CD4-positive, alpha-beta T cell treated with Interleukin-1 beta for 1 hour (primary cell): ENCODE measurements around the gene DNASE2B.

Source experiments
- DNase-seq, 2 donors: peaks; one replicate each; pipeline ENCODE4 v3.0.0-alpha.2; 2020 to 2022

Gene DNASE2B

GRCh38 chr1:84376000-84376910 is 22.0 kb upstream of the DNASE2B start:
- no peak for DNase-seq

GRCh38 chr1:84377480-84378095 is 20.7 kb upstream of the DNASE2B start:
- no peak for DNase-seq

DNA sequence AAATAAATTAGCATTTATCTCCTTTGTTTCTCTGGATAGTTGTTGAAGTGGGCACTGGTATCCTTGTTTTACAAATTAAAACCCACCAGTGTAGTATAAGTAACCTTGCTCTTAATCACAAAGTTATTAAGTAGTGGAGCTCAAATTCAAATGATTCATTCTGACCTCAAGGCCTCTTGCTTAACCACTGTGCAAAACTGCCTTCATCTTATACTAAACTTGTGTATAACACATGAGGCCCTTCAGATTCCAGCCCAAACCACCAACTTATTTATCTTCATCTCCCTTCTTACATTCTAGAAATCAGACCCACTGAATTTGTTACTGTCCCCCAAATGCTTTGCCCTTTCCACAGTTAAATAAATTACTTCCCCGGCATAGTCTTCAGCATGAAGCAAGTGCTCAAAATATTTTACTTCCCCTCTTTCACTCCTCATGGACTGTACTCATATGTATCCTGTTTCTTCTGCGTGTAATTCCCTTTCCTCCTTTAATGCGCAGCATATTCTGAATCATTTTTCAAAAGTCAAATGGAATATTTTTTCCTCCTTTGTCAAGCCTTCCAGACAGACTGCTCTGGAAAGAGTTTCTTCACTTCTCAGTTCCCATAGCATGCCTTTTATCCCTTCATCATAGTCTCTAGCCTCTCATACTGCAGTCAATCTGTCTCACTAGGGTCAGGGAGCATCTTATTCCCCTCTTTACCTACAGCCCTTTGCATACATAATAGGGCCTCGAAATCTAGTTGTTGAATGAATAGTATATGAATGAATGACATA is 19.0 kb upstream of the DNASE2B start:
- no peak for DNase-seq

DNA sequence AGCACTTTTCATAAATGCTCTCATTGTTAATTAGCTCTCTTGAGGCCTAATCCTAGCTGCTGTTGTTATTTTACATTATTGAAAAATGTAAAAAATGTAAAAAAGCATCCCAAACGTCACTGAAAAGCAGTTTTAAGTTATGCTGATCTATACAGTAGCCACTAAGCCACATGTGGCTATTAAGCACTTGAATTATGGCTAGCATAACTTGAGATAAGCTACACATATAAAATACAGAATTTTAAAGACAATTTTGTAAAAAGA is 18.4 kb upstream of the DNASE2B start:
- DNase-seq, result no peak

- DNase-seq, result no peak
Observed at GRCh38 chr1:84382127-84382526, 16.2 kb upstream of the DNASE2B start.

GRCh38 chr1:84385347-84385746 is 12.9 kb upstream of the DNASE2B start:
- DNase-seq, result no peak

GRCh38 chr1:84386716-84387479 is 11.4 kb upstream of the DNASE2B start:
- no peak for DNase-seq

DNA sequence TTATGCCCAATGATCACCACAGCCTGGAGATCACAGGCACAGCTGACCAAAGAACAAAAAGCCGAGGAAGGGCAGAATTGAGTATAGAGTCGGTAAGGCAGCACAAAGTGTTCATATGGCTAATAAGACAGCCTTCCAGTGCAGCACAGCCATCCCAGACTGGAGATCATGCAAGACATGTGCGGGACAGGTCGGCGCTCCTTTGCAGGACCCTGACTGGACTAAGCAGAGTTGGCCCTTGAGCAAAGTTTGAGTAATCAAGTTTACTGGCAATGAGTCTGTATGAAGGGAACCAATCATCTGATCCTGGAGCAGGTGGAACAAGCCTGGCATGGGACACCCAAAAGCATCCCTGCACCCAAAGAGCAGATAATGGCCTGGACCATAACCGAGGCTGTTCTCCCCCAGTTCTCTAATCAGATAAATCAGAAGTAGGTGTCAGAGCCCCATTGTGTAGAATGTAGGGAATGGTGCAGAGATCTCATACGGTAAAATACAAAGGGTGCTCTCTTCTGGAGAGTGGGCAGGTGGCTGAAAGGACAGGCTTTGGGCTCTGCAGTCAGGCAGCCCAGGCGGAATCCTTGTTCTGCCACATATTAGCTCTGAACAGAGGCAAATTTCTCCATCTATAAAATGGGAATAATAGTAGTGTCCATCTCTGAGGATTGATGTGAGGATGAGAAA is 10.7 kb upstream of the DNASE2B start:
- DNase-seq, result no peak

DNA sequence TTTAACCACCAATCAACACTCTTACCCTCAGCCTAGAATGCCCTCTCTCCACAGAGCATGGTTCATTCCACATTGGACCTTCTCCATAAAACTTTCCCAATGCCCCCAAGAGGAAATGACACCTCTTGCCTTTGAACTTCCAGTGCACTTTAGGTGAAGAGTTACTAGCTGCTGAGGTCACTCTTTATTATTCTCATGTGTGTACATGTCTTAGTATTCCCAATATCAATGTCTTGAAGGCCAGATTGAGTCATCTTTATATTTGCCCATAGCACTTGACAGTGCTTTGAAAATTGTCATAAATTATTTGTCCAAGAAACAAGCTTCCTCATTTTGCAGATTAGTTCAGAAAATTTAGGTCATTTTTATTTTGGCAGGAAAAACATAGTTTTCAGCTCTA is 8.1 kb upstream of the DNASE2B start:
- no peak for DNase-seq

DNA sequence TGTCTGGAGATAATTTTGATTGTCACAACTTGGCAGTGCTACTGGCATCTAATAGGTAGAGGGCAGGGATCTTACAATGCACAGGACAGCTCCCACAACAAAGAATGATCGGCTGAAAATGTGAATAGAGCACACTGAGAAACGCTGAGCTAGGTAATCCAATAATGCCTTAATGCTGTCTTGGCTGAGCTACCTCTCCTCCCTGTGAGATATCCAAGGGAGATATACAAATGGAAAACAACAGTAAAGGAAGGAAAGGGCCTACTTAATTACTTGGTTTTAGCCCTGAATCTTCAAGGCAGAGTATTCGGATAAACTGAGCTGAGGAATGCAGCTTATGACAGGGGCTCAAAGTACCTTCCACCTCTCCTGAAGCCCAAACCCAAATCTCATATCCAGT is 2.9 kb downstream of the DNASE2B start:
- DNase-seq, result no peak

DNA sequence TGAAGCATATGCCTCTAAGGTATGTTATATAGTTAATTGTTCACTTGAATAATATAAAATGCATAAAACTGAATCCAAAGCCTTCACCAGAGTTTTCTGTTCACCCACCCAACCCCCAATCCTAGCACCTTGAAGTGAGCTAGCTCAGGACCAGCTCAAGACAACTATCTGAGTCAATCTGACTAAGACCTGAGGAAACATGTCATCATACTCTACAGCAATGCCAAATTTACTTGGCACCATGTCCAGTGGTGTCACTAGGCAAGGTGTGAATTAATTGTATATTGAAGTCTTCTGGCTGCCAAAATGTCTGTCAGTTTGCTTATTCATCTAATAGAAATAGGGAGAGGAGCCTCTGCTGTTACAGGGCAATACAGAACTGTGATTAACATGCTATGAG is 3.8 kb downstream of the DNASE2B start:
- DNase-seq, result no peak

- no peak for DNase-seq
Observed at GRCh38 chr1:84402501-84402900, 4.2 kb downstream of the DNASE2B start.

DNA sequence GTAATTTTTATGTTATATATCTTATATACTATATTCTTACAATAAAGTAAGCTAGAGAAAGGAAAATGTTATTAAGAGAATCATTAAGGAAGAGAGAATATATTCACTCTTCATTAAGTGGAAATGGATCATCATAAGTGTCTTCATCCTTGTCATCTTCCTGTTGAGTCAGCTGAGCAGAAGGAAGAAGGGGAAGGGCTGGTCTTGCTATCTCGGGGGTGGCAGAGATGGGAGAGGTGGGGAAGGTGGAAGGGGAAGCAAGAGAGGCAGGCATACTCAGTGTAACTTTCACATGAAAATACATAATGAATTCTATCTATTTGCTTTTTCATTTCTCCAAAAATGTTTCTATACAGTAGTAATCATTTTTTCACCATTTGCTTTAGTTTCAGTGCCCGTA is 5.1 kb downstream of the DNASE2B start:
- DNase-seq, result peak in 1 of 2 donors; percentile 5

DNA sequence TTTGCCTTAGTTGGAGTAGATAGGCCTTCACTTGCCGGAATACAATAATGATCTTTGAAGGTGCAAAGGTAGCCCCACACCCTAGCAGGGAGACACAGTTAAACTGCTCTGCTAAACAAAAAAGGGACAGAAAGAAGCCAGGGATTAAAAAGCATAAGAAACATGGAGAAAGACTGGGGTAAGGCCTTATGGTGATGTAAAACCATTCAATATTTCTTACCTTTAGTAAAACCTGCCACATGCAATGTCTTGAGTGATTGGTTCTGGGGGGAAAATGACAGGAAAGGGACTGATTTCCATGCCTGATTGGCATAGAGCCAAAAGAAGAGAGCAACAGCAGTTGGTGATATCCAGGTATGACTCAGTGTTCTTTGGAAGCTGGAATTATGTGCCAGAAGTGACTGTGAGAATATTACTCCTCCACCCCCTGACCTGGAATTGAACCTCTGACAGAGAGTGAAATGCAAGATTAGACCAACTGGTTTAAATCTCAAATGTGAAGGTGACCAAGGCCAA is 8.1 kb downstream of the DNASE2B start:
- DNase-seq, result no peak

- DNase-seq, result no peak
Observed at GRCh38 chr1:84407524-84407923, 9.2 kb downstream of the DNASE2B start.

- DNase-seq, result no peak
Observed at GRCh38 chr1:84407958-84408422, 9.7 kb downstream of the DNASE2B start.

DNA sequence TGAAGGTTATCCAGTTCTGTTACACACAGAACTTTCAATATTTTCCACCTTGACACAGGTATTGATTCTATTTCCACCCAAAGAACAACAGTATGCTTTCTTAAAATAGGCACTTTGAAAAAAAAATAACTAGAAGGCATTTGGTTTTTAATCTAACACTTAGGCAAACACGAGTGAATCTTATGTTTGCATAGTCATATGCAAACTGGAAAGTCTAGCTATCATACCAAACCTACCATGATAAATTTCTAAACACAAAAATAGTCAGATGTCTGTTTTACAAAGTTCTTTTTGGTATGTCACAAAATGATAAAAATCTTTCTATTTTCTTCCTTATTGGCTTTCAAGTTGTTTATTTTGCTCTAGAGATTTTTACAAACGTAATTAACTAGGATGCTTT is 11.6 kb downstream of the DNASE2B start:
- no peak for DNase-seq

GRCh38 chr1:84410328-84411095 is 12.2 kb downstream of the DNASE2B start:
- DNase-seq, result no peak

GRCh38 chr1:84412316-84412942 is 14.1 kb downstream of the DNASE2B start:
- no peak for DNase-seq

DNA sequence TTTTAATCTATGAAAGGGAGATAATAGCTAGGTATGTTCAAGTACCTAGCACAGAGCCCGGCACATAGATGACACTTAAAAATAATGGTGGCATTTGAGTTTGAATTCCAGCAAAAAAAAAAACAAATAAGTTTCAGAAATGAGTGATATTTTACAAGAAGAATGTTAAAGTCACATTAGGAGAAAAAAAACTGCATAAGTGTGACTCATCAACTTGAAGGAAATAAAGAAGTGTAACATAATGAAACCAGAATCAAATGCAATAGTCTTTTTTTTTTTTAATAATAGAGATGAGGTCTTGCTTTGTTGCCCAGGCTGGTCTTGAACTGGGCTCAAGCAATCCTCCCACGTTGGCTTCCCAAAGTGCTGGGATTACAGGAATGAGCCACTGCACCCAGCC is 17.1 kb downstream of the DNASE2B start:
- no peak for DNase-seq

DNA sequence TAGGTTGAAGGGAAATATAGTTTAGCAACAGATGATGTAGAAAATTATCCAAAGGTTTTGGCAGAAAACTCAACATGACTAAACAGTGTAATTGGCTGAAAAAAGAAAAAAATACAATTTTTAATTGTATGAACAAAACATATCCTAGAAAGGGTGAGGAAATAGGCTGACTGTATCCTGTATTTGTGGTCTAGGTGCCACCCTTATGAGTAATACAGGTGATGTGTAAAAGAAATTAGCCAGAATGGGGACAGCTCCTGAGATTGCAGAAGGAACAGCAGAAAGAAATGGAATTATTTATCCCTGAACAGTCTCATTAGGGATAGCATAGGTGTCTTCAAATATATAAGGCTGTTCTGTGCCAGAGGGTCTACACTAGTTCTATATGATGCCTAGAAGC is 24.6 kb downstream of the DNASE2B start:
- no peak for DNase-seq
